Measurements from ENCODE around the gene MEGF6. TPM values are rescaled to one million over a fixed set of nuclear protein-coding genes. Genes with fewer than 3 reads are reported as not detected.

Gene MEGF6
- total RNA-seq, 2 experiments from 2014 or later = 57.5 to 62.2 TPM

DNA sequence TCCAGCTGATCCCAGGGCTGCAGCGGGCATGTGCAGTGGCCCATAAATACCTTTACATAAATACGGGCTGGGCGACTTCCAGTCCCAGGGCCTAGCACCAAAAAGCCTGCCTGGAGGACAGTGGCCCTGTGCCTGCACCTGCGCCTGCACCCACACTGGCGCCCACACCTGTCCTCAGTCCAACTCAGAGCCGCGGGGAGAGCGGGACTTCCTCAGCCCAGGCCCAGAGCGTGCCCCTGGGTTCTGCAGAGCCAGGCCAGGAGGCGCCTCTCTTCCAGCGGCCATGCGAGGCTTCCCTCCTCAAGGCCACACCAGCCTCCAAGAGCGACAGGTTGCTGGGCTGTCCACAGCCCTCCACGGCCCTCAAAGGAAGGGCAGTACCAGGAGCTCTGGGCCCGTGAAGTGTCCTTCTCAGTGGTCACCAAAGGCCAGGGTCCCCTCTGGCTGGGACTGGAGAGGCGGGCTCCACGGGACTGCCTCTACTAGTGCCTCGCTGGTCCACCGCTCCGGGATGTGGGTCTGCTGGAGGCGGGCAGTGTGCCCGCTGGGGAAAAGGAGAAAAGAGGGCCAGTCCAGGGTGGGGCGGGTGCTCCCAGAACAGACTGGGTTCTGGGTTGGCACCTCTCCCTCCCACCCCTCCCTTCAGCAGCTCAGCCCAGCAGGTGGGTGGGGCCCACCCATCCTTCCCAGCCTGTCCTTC lies 121.1 kb downstream of the MEGF6 start:
- DNase-seq (no peak), ATAC-seq (ENCODE audit: poor library complexity) (no peak)
- H3K4me1 Mint-ChIP-seq (ENCODE audit: low read depth) = peaks cover 6% of the 10 kb centered on the region
- POLR2A ChIA-PET = interaction anchor here (1.1 to 1.2 kb wide), 2 partner anchors 11 to 129 kb away, joined by 3 to 5 read pairs; no protein-coding TSS in a partner anchor
- Histone ChIP-seq H3K27ac (ENCODE audit: low read depth in 1 of 2, low read length in 2 of 2) (no peak overlapping the region), H3K9me3 (ENCODE audit: control insufficient read depth in 1 of 2, insufficient read depth in 1 of 2, low read length in 2 of 2) (peaks cover 3 to 18% of the 10 kb centered on the region in 2 experiments), H3K27me3 (ENCODE audit: control insufficient read depth in 1 of 2, insufficient read depth in 2 of 2, low read length in 2 of 2) (no peaks in the 10 kb centered on the region), H3K4me1 (ENCODE audit: insufficient read depth, low read length) (peaks cover 10% of the 10 kb centered on the region), H3K36me3 (ENCODE audit: insufficient read depth, low read length) (no peaks in the 10 kb centered on the region), H3K4me3 (ENCODE audit: low read length) (no peak overlapping the region)
- H3K9me3 Mint-ChIP-seq = peaks cover 8% of the 10 kb centered on the region
- CTCF ChIA-PET = interaction anchor here (1.2 to 1.5 kb wide), 2 partner anchors 37 to 129 kb away, joined by 3 to 12 read pairs; no protein-coding TSS in a partner anchor
- TF ChIP-seq, protein P1, sequence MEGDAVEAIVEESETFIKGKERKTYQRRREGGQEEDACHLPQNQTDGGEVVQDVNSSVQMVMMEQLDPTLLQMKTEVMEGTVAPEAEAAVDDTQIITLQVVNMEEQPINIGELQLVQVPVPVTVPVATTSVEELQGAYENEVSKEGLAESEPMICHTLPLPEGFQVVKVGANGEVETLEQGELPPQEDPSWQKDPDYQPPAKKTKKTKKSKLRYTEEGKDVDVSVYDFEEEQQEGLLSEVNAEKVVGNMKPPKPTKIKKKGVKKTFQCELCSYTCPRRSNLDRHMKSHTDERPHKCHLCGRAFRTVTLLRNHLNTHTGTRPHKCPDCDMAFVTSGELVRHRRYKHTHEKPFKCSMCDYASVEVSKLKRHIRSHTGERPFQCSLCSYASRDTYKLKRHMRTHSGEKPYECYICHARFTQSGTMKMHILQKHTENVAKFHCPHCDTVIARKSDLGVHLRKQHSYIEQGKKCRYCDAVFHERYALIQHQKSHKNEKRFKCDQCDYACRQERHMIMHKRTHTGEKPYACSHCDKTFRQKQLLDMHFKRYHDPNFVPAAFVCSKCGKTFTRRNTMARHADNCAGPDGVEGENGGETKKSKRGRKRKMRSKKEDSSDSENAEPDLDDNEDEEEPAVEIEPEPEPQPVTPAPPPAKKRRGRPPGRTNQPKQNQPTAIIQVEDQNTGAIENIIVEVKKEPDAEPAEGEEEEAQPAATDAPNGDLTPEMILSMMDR (IDR thresholded peaks at IDR 0.05) = no peak
- no peak overlapping the region for H3K4me3 Mint-ChIP-seq
- H3K27ac Mint-ChIP-seq = no peak overlapping the region
- intact Hi-C loops (cut with DNase I, micrococcal nuclease) = loop anchor here (2.0 to 5.0 kb wide), 3 partner anchors 39 to 858 kb away; partner anchors contain the start of gene MMEL1 (in 1 of the 2)
- no peaks in the 10 kb centered on the region for H3K27me3 Mint-ChIP-seq
- peaks cover 15% of the 10 kb centered on the region for H3K36me3 Mint-ChIP-seq (ENCODE audit: low read depth)

DNA sequence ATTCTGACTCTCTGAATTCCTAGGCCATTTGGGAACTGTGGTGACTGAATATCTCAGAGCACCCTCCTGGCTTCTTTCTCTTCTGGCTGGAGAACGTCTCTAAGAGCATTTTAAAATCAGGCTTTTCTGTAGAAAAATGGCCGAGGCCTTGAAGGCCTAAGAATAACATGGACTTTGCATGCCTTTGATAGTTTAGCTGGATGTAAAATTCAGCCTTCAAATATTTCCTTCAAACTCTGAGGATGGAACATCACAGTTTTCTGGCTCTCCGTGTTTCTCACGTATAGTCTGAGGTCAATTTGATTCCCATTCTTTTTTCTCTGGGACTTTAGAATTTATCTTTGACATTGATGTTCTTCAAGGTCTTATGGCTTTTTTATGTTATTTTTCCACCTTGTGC lies 122.9 kb downstream of the MEGF6 start:
- TF ChIP-seq, protein P1 (IDR thresholded peaks at IDR 0.05) = no peak
- no peaks in the 10 kb centered on the region for H3K27me3 Mint-ChIP-seq
- H3K4me1 ChIP-seq (ENCODE audit: insufficient read depth, low read length) = peaks cover 10% of the 10 kb centered on the region
- H3K27ac ChIP-seq (ENCODE audit: low read depth in 1 of 2, low read length in 2 of 2) = no peak overlapping the region
- POLR2A ChIA-PET = no interaction called here
- H3K27me3 ChIP-seq (ENCODE audit: control insufficient read depth in 1 of 2, insufficient read depth in 2 of 2, low read length in 2 of 2) = no peaks in the 10 kb centered on the region
- no peak for ATAC-seq (ENCODE audit: poor library complexity)
- no peaks in the 10 kb centered on the region for H3K36me3 ChIP-seq (ENCODE audit: insufficient read depth, low read length)
- CTCF ChIA-PET = interaction anchor here (1.9 kb wide), 1 partner anchor 130 kb away, joined by 4 read pairs; no protein-coding TSS in a partner anchor
- peaks cover 8% of the 10 kb centered on the region for H3K9me3 Mint-ChIP-seq
- peaks cover 6% of the 10 kb centered on the region for H3K4me1 Mint-ChIP-seq (ENCODE audit: low read depth)
- H3K36me3 Mint-ChIP-seq (ENCODE audit: low read depth) = peaks cover 15% of the 10 kb centered on the region
- no peak for DNase-seq
- H3K27ac Mint-ChIP-seq = no peak overlapping the region
- intact Hi-C loops (cut with DNase I, micrococcal nuclease) = no loop called here
- no peak overlapping the region for H3K4me3 ChIP-seq (ENCODE audit: low read length)
- H3K4me3 Mint-ChIP-seq = no peak overlapping the region
- peaks cover 3 to 23% of the 10 kb centered on the region in 2 experiments for H3K9me3 ChIP-seq (ENCODE audit: control insufficient read depth in 1 of 2, insufficient read depth in 1 of 2, low read length in 2 of 2)

DNA sequence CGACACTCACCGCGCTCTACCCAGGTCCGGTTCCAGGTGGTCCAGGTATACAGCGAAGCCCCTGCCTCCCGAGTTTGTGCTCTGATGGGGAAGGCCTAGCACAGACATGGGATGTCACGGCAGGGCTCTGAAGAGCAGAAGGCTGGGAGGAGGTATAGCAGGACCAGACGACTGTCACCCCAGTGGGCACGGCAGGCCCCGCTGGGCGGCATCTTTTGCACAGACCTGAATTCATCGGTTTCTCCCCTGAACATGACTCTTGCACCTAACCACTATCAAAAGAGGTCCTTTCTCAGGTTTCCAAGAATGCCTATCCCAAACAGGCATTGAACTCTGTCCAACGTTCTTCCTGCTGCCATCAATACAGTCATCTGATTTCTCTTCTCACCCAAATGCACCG lies 126.3 kb downstream of the MEGF6 start:
- ChIA-PET POLR2A (no interaction called here), CTCF (interaction anchor here (0.9 to 2.2 kb wide), 2 partner anchors 32 to 134 kb away, joined by 4 to 6 read pairs; no protein-coding TSS in a partner anchor)
- H3K27me3 Mint-ChIP-seq = no peaks in the 10 kb centered on the region
- no peak for DNase-seq
- Histone ChIP-seq H3K4me1 (ENCODE audit: insufficient read depth, low read length) (no peaks in the 10 kb centered on the region), H3K4me3 (ENCODE audit: low read length) (no peak overlapping the region), H3K9me3 (ENCODE audit: control insufficient read depth in 1 of 2, insufficient read depth in 1 of 2, low read length in 2 of 2) (peaks cover 3 to 28% of the 10 kb centered on the region in 2 experiments), H3K27me3 (ENCODE audit: control insufficient read depth in 1 of 2, insufficient read depth in 2 of 2, low read length in 2 of 2) (no peaks in the 10 kb centered on the region), H3K36me3 (ENCODE audit: insufficient read depth, low read length) (no peaks in the 10 kb centered on the region), H3K27ac (ENCODE audit: low read depth in 1 of 2, low read length in 2 of 2) (no peak overlapping the region)
- H3K9me3 Mint-ChIP-seq = peaks cover 8% of the 10 kb centered on the region
- no peak for ATAC-seq (ENCODE audit: poor library complexity)
- intact Hi-C loops (cut with DNase I, micrococcal nuclease) = no loop called here
- peaks cover 5% of the 10 kb centered on the region for H3K36me3 Mint-ChIP-seq (ENCODE audit: low read depth)
- H3K4me3 Mint-ChIP-seq = no peak overlapping the region
- H3K4me1 Mint-ChIP-seq (ENCODE audit: low read depth) = no peaks in the 10 kb centered on the region
- no peak overlapping the region for H3K27ac Mint-ChIP-seq
- TF ChIP-seq, protein P1 (IDR thresholded peaks at IDR 0.05) = no peak

Measured in CD4-positive, alpha-beta T cell (primary cell).